WTC11 (cell line): Measurements from ENCODE around the gene GPHA2. TPM values are rescaled to one million over a fixed set of nuclear protein-coding genes. Genes with fewer than 3 reads are reported as not detected.

ENCODE experiments used
- ATAC-seq: fragments of 200-7000 bp; cut with Tn5 transposase; 2 replicates; pipeline ENCODE4 v1.10.0; 2021; ENCODE audit warnings: mild to moderate bottlenecking, moderate library complexity
- CTCF ChIA-PET: fragments of 300-600 bp; sonication (Branson Sonifier 250); formaldehyde crosslinking; loops from one replicate; lab custom pipeline; 2021; ENCODE audit warnings: antibody characterized with exemption; lab: Charles Lee
- POLR2A ChIA-PET: fragments of 350-600 bp; sonication (Branson Sonifier 250); formaldehyde crosslinking; loops from one replicate; lab custom pipeline; 2021; ENCODE audit warnings: antibody characterized with exemption; lab: Charles Lee
- DNase-seq: peaks from one replicate; pipeline ENCODE4 v3.0.0; 2021; ENCODE audit warnings: low spot score
- H3K27ac Mint-ChIP-seq: 2 replicates; pipeline ENCODE4 v1.8.0; 2021; ENCODE audit warnings: mixed read lengths
- H3K27me3 Mint-ChIP-seq: 2 replicates; pipeline ENCODE4 v1.8.0; 2021; ENCODE audit warnings: low read depth, mild to moderate bottlenecking, moderate library complexity, mixed read lengths
- H3K36me3 Mint-ChIP-seq: 2 replicates; pipeline ENCODE4 v1.8.0; 2021; ENCODE audit warnings: mixed read lengths
- H3K4me1 Mint-ChIP-seq: 2 replicates; pipeline ENCODE4 v1.8.0; 2022; ENCODE audit warnings: mixed read lengths
- H3K4me3 Mint-ChIP-seq: 2 replicates; pipeline ENCODE4 v1.8.0; 2021; ENCODE audit warnings: mild to moderate bottlenecking, moderate library complexity, mixed read lengths
- H3K9me3 Mint-ChIP-seq: 2 replicates; pipeline ENCODE4 v1.8.0; 2021; ENCODE audit warnings: mixed read lengths
- ATF6 ChIP-seq: sonication (generic); formaldehyde crosslinking; IDR thresholded peaks from 2 replicates; pipeline ENCODE4 v1.8.1; 2023; ENCODE audit warnings: mild to moderate bottlenecking, missing genetic modification reagents
- E2F5 ChIP-seq: sonication (generic); formaldehyde crosslinking; IDR thresholded peaks from 2 replicates; pipeline ENCODE4 v1.8.1; 2022; ENCODE audit warnings: mild to moderate bottlenecking, moderate library complexity, missing genetic modification reagents
- ELF4 ChIP-seq: sonication (generic); formaldehyde crosslinking; IDR thresholded peaks from 2 replicates; pipeline ENCODE4 v1.8.1; 2022; ENCODE audit warnings: low read depth, mild to moderate bottlenecking, moderate library complexity, missing genetic modification reagents
- GTF2I ChIP-seq: fragments of 250-450 bp; sonication (Bioruptor Pico); conservative IDR thresholded peaks from 2 replicates; pipeline ENCODE4 v1.4.0; 2021; ENCODE audit warnings: mild to moderate bottlenecking
- MLX ChIP-seq: sonication (generic); formaldehyde crosslinking; IDR thresholded peaks from 2 replicates; pipeline ENCODE4 v1.8.1; 2023; ENCODE audit warnings: mild to moderate bottlenecking, missing genetic modification reagents, moderate library complexity
- MXD4 ChIP-seq: fragments of 250-450 bp; sonication (Bioruptor Pico); IDR thresholded peaks from 2 replicates; pipeline ENCODE4 v1.8.0; 2021; ENCODE audit warnings: mild to moderate bottlenecking, moderate library complexity, borderline replicate concordance
- NFE2L1 ChIP-seq: sonication (generic); formaldehyde crosslinking; IDR thresholded peaks from 2 replicates; pipeline ENCODE4 v1.8.1; 2023; ENCODE audit warnings: missing genetic modification reagents
- RORB ChIP-seq: fragments of 250-450 bp; sonication (Bioruptor Pico); IDR thresholded peaks from 2 replicates; pipeline ENCODE4 v1.9.0; 2021; ENCODE audit warnings: mild to moderate bottlenecking
- SMAD3 ChIP-seq: sonication (generic); formaldehyde crosslinking; IDR thresholded peaks from 2 replicates; pipeline ENCODE4 v1.8.0; 2022; ENCODE audit warnings: missing genetic modification reagents, mild to moderate bottlenecking, borderline replicate concordance
- TEAD1 ChIP-seq: sonication (generic); formaldehyde crosslinking; IDR thresholded peaks from 2 replicates; pipeline ENCODE4 v1.8.0; 2022; ENCODE audit warnings: mild to moderate bottlenecking, missing genetic modification reagents
- TP53 ChIP-seq: sonication (generic); formaldehyde crosslinking; IDR thresholded peaks from 2 replicates; pipeline ENCODE4 v1.8.1; 2023; ENCODE audit warnings: mild to moderate bottlenecking, missing genetic modification reagents
- ZNF263 ChIP-seq: sonication (generic); formaldehyde crosslinking; IDR thresholded peaks from 2 replicates; pipeline ENCODE4 v1.8.1; 2022; ENCODE audit warnings: low read depth, mild to moderate bottlenecking, moderate library complexity, missing genetic modification reagents
- total RNA-seq: library from RNA; stranded (reverse); gene quantifications from 3 replicates; pipeline ENCODE4 v1.2.3, GENCODE V29; 2021
- TF ChIP-seq, protein P1 (sequence below): sonication (generic); formaldehyde crosslinking; IDR thresholded peaks from 2 replicates; pipeline ENCODE4 v1.8.0; 2023; ENCODE audit warnings: mild to moderate bottlenecking, missing genetic modification reagents
- TF ChIP-seq, protein P2 (sequence below): fragments of 250-450 bp; sonication (Bioruptor Pico); IDR thresholded peaks from 2 replicates; pipeline ENCODE4 v1.9.0; 2021; ENCODE audit warnings: mild to moderate bottlenecking
- TF ChIP-seq, protein P3 (sequence below): sonication (generic); formaldehyde crosslinking; IDR thresholded peaks from 2 replicates; pipeline ENCODE4 v1.8.0; 2022; ENCODE audit warnings: missing genetic modification reagents
- TF ChIP-seq, protein P4 (sequence below): sonication (generic); formaldehyde crosslinking; IDR thresholded peaks from 2 replicates; pipeline ENCODE4 v1.8.0; 2022; ENCODE audit warnings: mild to moderate bottlenecking, missing genetic modification reagents

GPHA2 gene
- total RNA-seq, 1 experiment from 2014 or later, result 1.6 TPM

- TF ChIP-seq ZNF263 (CRISPR knock-in tag) (no peak), ATF6 (CRISPR knock-in tag) (no peak), MLX (CRISPR knock-in tag) (no peak), GTF2I (CRISPR knock-in tag) (no peak), RORB (CRISPR knock-in tag) (no peak), TEAD1 (CRISPR knock-in tag) (no peak)
- TF ChIP-seq, protein P1, sequence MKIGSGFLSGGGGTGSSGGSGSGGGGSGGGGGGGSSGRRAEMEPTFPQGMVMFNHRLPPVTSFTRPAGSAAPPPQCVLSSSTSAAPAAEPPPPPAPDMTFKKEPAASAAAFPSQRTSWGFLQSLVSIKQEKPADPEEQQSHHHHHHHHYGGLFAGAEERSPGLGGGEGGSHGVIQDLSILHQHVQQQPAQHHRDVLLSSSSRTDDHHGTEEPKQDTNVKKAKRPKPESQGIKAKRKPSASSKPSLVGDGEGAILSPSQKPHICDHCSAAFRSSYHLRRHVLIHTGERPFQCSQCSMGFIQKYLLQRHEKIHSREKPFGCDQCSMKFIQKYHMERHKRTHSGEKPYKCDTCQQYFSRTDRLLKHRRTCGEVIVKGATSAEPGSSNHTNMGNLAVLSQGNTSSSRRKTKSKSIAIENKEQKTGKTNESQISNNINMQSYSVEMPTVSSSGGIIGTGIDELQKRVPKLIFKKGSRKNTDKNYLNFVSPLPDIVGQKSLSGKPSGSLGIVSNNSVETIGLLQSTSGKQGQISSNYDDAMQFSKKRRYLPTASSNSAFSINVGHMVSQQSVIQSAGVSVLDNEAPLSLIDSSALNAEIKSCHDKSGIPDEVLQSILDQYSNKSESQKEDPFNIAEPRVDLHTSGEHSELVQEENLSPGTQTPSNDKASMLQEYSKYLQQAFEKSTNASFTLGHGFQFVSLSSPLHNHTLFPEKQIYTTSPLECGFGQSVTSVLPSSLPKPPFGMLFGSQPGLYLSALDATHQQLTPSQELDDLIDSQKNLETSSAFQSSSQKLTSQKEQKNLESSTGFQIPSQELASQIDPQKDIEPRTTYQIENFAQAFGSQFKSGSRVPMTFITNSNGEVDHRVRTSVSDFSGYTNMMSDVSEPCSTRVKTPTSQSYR (CRISPR knock-in tag), result no peak
- TF ChIP-seq, protein P2, sequence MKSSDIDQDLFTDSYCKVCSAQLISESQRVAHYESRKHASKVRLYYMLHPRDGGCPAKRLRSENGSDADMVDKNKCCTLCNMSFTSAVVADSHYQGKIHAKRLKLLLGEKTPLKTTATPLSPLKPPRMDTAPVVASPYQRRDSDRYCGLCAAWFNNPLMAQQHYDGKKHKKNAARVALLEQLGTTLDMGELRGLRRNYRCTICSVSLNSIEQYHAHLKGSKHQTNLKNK (CRISPR knock-in tag), result no peak
- TF ChIP-seq, protein P3, sequence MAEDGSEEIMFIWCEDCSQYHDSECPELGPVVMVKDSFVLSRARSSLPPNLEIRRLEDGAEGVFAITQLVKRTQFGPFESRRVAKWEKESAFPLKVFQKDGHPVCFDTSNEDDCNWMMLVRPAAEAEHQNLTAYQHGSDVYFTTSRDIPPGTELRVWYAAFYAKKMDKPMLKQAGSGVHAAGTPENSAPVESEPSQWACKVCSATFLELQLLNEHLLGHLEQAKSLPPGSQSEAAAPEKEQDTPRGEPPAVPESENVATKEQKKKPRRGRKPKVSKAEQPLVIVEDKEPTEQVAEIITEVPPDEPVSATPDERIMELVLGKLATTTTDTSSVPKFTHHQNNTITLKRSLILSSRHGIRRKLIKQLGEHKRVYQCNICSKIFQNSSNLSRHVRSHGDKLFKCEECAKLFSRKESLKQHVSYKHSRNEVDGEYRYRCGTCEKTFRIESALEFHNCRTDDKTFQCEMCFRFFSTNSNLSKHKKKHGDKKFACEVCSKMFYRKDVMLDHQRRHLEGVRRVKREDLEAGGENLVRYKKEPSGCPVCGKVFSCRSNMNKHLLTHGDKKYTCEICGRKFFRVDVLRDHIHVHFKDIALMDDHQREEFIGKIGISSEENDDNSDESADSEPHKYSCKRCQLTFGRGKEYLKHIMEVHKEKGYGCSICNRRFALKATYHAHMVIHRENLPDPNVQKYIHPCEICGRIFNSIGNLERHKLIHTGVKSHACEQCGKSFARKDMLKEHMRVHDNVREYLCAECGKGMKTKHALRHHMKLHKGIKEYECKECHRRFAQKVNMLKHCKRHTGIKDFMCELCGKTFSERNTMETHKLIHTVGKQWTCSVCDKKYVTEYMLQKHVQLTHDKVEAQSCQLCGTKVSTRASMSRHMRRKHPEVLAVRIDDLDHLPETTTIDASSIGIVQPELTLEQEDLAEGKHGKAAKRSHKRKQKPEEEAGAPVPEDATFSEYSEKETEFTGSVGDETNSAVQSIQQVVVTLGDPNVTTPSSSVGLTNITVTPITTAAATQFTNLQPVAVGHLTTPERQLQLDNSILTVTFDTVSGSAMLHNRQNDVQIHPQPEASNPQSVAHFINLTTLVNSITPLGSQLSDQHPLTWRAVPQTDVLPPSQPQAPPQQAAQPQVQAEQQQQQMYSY (CRISPR knock-in tag), result no peak
Measured at GRCh38 chr11:64929625-64930024, 6.1 kb downstream of the GPHA2 start (continued).

DNA sequence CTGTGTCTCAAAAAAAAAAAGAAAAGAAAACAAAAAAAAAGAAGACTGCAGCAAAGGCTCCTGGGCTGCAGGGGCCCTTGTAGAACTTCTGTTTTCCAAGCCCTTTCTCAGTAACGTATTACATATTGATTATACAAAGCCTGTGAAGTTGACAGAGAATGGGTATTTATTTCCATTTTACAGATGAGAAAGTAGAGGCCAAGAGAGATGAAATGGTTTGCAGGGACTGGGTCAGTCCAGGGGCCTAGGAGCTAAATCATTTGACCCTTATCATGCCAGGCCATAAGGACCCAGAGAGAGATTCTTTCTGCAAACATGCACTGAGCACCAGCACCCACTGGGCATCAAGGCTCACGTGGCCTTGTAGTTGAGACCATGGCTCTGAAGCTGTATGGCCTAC, 6.7 kb downstream of the GPHA2 start:
- ATAC-seq, result no peak
- POLR2A ChIA-PET, result no interaction called here
- Mint-ChIP-seq H3K36me3 (peaks cover 3% of the 10 kb centered on the region), H3K9me3 (no peaks in the 10 kb centered on the region), H3K27ac (no peak overlapping the region), H3K27me3 (no peaks in the 10 kb centered on the region), H3K4me3 (no peak overlapping the region), H3K4me1 (no peaks in the 10 kb centered on the region; the same call in 1 of the 2 replicates)
- CTCF ChIA-PET, result no interaction called here
- DNase-seq, result no peak
- TF ChIP-seq GTF2I (CRISPR knock-in tag), result no peak
- TF ChIP-seq SMAD3 (CRISPR knock-in tag), result no peak
- no peak for TF ChIP-seq ELF4 (CRISPR knock-in tag)
- no peak for TF ChIP-seq E2F5 (CRISPR knock-in tag)
- TF ChIP-seq, protein P1 (CRISPR knock-in tag), result no peak
- TF ChIP-seq TEAD1 (CRISPR knock-in tag), result no peak
- TF ChIP-seq ATF6 (CRISPR knock-in tag), result no peak
- no peak for TF ChIP-seq NFE2L1 (CRISPR knock-in tag)
- no peak for TF ChIP-seq TP53 (CRISPR knock-in tag)
- no peak for TF ChIP-seq MXD4 (CRISPR knock-in tag)
- TF ChIP-seq, protein P4, sequence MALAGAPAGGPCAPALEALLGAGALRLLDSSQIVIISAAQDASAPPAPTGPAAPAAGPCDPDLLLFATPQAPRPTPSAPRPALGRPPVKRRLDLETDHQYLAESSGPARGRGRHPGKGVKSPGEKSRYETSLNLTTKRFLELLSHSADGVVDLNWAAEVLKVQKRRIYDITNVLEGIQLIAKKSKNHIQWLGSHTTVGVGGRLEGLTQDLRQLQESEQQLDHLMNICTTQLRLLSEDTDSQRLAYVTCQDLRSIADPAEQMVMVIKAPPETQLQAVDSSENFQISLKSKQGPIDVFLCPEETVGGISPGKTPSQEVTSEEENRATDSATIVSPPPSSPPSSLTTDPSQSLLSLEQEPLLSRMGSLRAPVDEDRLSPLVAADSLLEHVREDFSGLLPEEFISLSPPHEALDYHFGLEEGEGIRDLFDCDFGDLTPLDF (CRISPR knock-in tag), result no peak
